Glomerular visceral epithelial cell (primary cell): ENCODE measurements around the gene HAO2.
"Not testable (repeated sequence)": the region's sequence is repeated elsewhere in the genome, so short reads cannot be mapped to it uniquely, and the experiment has no call there.

ENCODE experiments used
- DNase-seq: peaks from one replicate; pipeline ENCODE4 v3.0.0-alpha.2; 2016; ENCODE audit errors: extremely low spot score

The HAO2 gene

GRCh38 chr1:119345398-119345797 lies 23.2 kb upstream of the HAO2 start:
- no peak for DNase-seq

- DNase-seq, result peak; percentile 51
Measured at GRCh38 chr1:119347858-119348257, 20.7 kb upstream of the HAO2 start.

GRCh38 chr1:119348941-119349340 lies 19.6 kb upstream of the HAO2 start:
- DNase-seq, result no peak

- not testable (repeated sequence) for DNase-seq
Measured at GRCh38 chr1:119350866-119351265, 17.7 kb upstream of the HAO2 start.

GRCh38 chr1:119351997-119352396 lies 16.6 kb upstream of the HAO2 start:
- DNase-seq, result no peak

GRCh38 chr1:119353836-119354235 lies 14.7 kb upstream of the HAO2 start:
- no peak for DNase-seq

GRCh38 chr1:119358636-119359035 lies 9.9 kb upstream of the HAO2 start:
- peak; percentile 17 for DNase-seq

GRCh38 chr1:119359730-119360129 lies 8.9 kb upstream of the HAO2 start:
- no peak for DNase-seq

GRCh38 chr1:119361205-119361604 lies 7.4 kb upstream of the HAO2 start:
- DNase-seq, result no peak

GRCh38 chr1:119361620-119362344 lies 6.8 kb upstream of the HAO2 start:
- no peak for DNase-seq

- no peak for DNase-seq
Measured at GRCh38 chr1:119363162-119363561, 5.4 kb upstream of the HAO2 start.

- DNase-seq, result no peak
Measured at GRCh38 chr1:119364640-119365039, 3.9 kb upstream of the HAO2 start.

GRCh38 chr1:119366424-119366823 lies 2.2 kb upstream of the HAO2 start:
- no peak for DNase-seq

GRCh38 chr1:119367432-119368124 lies 1.0 kb upstream of the HAO2 start:
- peak; percentile 42 for DNase-seq

- no peak for DNase-seq
Measured at GRCh38 chr1:119370748-119371147, 2.2 kb downstream of the HAO2 start.

- DNase-seq, result no peak
Measured at GRCh38 chr1:119371815-119372214, 3.2 kb downstream of the HAO2 start.

- peak; percentile 12 for DNase-seq
Measured at GRCh38 chr1:119372503-119373086, 4.0 kb downstream of the HAO2 start.

- peak; percentile 37 for DNase-seq
Measured at GRCh38 chr1:119373465-119373864, 4.9 kb downstream of the HAO2 start.

GRCh38 chr1:119374208-119374874 lies 5.8 kb downstream of the HAO2 start:
- DNase-seq, result peak; percentile 21

- DNase-seq, result no peak
Measured at GRCh38 chr1:119375366-119375765, 6.8 kb downstream of the HAO2 start.

GRCh38 chr1:119376594-119376993 lies 8.0 kb downstream of the HAO2 start:
- no peak for DNase-seq

- DNase-seq, result not testable (repeated sequence)
Measured at GRCh38 chr1:119377594-119377993, 9.0 kb downstream of the HAO2 start.
